Epithelial cell of proximal tubule (primary cell): Measurements from ENCODE around the gene MYH16. TPM values are rescaled to one million over a fixed set of nuclear protein-coding genes. Genes with fewer than 3 reads are reported as not detected.
A peak's percentile ranks its signal among the peaks of the same experiment; 100 is the strongest.
"Not testable (repeated sequence)": the region's sequence is repeated elsewhere in the genome, so short reads cannot be mapped to it uniquely, and the experiment has no call there.

Experiments
- DNase-seq: peaks from one replicate; pipeline ENCODE4 v3.0.0-alpha.2; 2011; ENCODE audit warnings: low read depth
- H3K4me3 ChIP-seq: 2 replicates; pipeline ENCODE4 v1.5.1; 2011; ENCODE audit warnings: low read depth, mild to moderate bottlenecking, low read length
- total RNA-seq: library from RNA; depleted of rRNA; stranded (reverse); fragments of >200 nt; gene quantifications from 2 replicates; pipeline ENCODE4 v1.2.3, GENCODE V29; 2015
- TF ChIP-seq, protein P1 (sequence below): conservative IDR thresholded peaks from 2 replicates; pipeline ENCODE4 v1.5.1; 2012; ENCODE audit warnings: low read depth, mild to moderate bottlenecking, low read length

Gene MYH16
- total RNA-seq, 1 donor from 2014 or later, result 1.0 TPM

DNA sequence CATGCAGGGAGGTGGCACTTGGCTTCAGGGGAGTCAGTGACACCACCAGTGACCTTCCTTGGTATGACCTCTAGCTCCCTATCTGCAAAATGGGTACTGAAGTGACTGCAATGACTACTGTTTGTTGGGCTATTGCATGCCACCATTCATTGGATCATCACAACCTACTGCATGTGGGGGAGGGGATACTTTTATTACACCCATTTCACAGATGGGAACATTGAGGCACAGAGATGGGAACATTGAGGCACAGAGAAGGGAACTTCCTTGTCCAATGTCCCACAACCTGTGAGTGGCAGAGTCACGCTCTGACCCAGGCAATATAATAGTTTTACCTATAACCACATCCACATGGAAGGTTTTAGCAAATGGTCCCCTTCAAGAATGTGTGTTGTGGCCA lies 12.2 kb upstream of the MYH16 start:
- DNase-seq, result no peak
- no peak overlapping the region for H3K4me3 ChIP-seq
- TF ChIP-seq, protein P1, sequence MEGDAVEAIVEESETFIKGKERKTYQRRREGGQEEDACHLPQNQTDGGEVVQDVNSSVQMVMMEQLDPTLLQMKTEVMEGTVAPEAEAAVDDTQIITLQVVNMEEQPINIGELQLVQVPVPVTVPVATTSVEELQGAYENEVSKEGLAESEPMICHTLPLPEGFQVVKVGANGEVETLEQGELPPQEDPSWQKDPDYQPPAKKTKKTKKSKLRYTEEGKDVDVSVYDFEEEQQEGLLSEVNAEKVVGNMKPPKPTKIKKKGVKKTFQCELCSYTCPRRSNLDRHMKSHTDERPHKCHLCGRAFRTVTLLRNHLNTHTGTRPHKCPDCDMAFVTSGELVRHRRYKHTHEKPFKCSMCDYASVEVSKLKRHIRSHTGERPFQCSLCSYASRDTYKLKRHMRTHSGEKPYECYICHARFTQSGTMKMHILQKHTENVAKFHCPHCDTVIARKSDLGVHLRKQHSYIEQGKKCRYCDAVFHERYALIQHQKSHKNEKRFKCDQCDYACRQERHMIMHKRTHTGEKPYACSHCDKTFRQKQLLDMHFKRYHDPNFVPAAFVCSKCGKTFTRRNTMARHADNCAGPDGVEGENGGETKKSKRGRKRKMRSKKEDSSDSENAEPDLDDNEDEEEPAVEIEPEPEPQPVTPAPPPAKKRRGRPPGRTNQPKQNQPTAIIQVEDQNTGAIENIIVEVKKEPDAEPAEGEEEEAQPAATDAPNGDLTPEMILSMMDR, result no peak

DNA sequence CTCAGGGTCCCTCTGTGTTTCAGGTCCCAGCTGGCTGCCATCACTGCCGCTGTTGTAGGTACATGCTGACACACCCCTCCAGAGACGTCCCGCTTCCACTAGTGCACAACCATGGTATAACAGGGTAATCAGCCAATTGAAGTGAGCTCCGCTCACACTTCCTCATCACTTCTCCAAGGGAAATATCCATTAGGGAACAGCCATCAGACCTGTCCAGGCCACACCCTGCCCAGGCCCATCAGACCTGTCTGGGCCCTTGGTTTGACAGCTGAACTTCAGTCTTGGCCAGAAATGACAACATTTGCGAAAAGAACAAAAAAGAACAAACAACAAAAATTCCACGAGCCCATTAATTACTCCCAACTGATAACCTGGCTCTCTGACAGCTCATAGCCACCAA lies 11.0 kb upstream of the MYH16 start:
- TF ChIP-seq, protein P1, result no peak
- no peak for DNase-seq
- H3K4me3 ChIP-seq, result no peak overlapping the region

DNA sequence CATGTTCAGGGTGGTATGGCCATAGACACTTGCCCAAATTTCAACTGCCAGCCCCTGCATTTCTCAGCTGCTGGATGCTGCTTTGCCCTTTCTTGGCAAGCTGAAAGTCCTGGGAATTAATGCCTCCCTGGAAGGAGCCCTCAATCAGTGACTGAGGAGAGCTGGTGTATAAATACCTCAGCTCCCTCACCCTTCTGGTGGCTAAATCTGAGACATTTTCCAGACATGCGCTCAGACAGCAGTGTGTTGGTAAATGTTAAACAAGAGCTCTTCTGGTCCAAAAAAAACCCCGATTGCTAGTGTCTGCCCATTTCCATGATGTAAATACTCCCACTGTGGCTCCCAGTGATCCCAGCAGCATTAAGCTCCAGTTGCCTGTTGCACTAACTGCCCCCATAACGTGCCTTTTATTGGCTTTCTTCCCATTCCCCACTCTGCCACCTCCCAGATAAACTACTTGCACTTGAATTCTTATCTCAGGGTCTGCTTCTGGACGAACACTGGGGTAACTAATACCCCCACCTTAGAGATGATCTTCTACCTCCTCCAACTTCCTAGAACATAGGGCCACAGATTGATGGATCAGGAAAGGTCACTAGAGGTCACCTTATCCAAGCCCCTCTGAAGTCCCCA lies 6.7 kb upstream of the MYH16 start:
- TF ChIP-seq, protein P1, result no peak
- no peak for DNase-seq
- no peak overlapping the region for H3K4me3 ChIP-seq

DNA sequence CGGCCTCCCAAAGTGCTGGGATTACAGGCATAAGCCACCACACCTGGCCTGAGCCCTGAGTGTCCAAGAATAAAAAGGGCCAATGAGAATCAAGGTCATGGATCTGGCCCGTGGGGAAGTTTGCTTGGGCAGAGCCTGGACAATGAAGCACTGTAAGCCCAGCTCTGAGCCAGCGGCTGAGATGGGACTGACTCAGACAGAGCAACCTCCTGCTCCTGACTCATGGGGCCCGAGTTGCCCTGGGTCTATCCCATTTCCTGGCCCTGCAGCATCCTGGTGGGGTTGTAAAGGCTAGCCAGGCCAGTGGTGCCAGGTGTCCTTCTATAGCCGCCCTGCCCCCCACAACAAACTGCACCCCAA lies 5.2 kb upstream of the MYH16 start:
- H3K4me3 ChIP-seq, result no peak overlapping the region
- DNase-seq, result peak; percentile 63

DNA sequence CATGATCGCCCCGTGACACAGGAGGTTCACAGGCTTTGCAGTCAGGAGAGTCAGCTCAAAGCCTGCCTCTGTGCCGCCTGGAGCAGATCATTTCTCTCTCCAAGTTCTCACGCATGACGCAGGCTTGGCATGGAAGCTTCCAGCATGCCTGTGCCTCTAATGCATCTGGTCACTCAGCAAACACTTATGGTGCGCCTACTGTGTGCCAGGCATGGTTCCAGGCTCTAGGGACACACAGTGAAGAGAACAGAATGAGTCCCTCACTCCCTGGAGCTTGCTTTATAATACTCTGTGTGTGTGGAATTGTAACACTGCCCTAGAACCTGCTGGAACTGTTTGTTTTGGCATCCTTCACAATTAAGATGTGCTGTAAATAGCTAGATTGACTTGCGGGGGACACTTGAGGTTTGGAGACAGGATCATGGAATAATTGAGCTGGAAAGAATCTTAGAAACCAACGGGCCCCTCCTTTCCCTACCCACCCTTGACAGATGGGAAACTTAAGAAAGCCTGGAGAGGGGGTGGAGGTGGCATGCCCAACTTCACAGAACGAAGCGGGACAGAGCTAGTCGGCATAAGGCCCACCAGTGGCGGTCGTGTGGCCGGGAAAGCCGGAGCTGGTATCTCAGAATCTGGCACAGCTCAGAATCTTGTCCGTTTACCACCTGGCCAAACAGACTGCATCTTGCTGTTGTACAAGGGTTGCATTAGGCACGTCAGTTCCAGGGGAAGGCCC lies 4.6 kb upstream of the MYH16 start:
- TF ChIP-seq, protein P1, result no peak
- H3K4me3 ChIP-seq, result no peak overlapping the region
- no peak for DNase-seq

More for the DNA sequence above, 5.2 kb upstream of the MYH16 start:
- TF ChIP-seq, protein P1, result no peak

DNA sequence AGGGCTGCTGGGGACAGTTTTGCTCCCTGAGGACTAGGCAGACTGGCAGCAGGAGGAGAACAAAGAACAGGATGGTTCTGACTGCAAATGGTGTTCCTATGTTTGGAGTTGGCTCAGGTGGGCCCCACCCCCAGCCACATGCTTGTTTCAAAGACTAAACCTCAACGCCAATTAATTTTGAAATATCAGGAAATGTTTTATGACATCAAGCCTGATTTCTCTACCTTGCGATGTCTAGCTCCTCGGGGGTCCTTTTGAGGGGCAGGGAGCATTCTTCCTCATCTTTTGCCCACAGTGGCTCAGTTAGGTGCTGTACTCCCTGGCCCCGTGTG lies 4.1 kb upstream of the MYH16 start:
- TF ChIP-seq, protein P1, result no peak
- no peak overlapping the region for H3K4me3 ChIP-seq
- no peak for DNase-seq

DNA sequence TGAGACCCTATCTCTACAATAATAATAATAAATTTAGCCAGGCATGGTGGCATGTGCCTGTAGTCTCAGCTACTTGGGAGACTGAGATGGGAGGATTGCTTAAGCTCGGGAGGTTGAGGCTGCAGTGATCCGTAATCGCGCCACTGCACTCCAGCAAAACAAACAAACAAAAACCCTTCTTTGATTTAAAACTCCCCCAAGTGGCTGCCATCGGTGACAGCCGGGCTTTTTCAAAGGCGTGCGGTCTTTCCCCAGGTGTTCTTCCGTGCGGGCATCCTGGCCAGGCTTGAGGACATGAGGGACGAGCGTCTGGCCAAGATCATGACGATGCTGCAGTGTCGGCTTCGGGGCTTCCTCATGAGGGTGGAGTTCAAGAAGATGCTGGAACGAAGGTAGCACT lies 1.9 kb upstream of the MYH16 start:
- no peak for DNase-seq
- H3K4me3 ChIP-seq, result no peak overlapping the region

DNA sequence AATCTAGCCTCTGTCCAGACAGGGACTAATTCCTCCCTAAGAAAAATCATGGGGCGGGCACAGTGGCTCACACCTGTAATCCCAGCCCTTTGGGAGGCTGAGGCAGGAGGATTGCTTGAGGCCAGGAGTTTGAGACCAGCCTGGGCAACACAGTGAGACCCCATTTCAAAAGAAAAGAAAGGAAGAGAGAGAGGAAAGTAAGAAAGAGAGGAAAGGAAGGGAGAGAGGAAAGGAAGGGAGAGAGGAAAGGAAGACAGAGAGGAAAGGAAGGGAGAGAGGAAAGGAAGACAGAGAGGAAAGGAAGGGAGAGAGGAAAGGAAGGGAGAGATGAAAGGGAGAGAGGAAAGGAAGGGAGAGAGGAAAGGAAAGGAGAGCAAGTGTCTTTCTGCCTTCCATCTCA lies 922 bp downstream of the MYH16 start:
- DNase-seq, H3K4me3 ChIP-seq: not testable (repeated sequence)

More for the DNA sequence above, 1.9 kb upstream of the MYH16 start:
- TF ChIP-seq, protein P1, result no peak

DNA sequence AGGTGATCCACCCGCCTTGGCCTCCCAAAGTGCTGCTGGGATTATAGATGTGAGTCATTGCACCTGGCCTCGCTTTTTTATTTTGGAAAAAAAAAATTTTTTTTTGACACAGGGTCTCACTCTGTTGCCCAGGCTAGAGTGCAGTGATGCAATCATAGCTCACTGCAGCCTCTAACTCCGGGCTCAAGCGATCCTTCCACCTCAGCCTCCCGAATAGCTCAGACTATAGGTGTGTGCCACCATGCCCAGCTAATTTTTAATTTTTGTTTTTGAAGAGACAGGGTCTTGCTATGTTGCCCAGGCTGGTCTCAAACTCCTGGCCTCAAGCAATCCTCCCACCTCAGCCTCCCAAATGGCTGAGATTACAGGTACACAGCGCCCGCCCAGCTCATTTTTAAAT lies 2.3 kb downstream of the MYH16 start:
- not testable (repeated sequence) for H3K4me3 ChIP-seq, DNase-seq
